ENCODE measurements around the gene DAP. TPM values are rescaled to one million over a fixed set of nuclear protein-coding genes. Genes with fewer than 3 reads are reported as not detected.

The DAP gene
- total and polyA plus RNA-seq, 2 of the 13 experiments (the other 11 are each of a cell fraction or from before 2014, with no cell fraction given), result 22.0 to 57.5 TPM

GRCh38 chr5:10760096-10760920, 726 bp downstream of the DAP start (continued):
- TF ChIP-seq TRAFD1 (CRISPR knock-in tag; IDR thresholded peaks at IDR 0.05; ENCODE audit: borderline replicate concordance) (no peak), RCOR2 (CRISPR knock-in tag; IDR thresholded peaks at IDR 0.05) (no peak), ZNF205 (CRISPR knock-in tag; IDR thresholded peaks at IDR 0.05) (no peak), KLF15 (CRISPR knock-in tag; IDR thresholded peaks at IDR 0.05; ENCODE audit: borderline replicate concordance) (no peak), ZSCAN9 (CRISPR knock-in tag; IDR thresholded peaks at IDR 0.05; ENCODE audit: borderline replicate concordance) (0 out of 2 replicates have a peak, but pooled peaks have one; percentile 70), ZNF224 (CRISPR knock-in tag; IDR thresholded peaks at IDR 0.05) (no peak), DR1 (CRISPR knock-in tag; IDR thresholded peaks at IDR 0.05) (no peak), ELK4 (CRISPR knock-in tag; IDR thresholded peaks at IDR 0.05; ENCODE audit: borderline replicate concordance) (no peak), ZNF296 (CRISPR knock-in tag; conservative IDR thresholded peaks at IDR 0.05) (no peak), IKZF5 (CRISPR knock-in tag; IDR thresholded peaks at IDR 0.05) (no peak), TAF15 (IDR thresholded peaks at IDR 0.05; ENCODE audit: low read depth, low read length, poor library complexity, severe bottlenecking) (no peak), ZBTB7B (CRISPR knock-in tag; IDR thresholded peaks at IDR 0.05) (no peak), SOX5 (CRISPR knock-in tag; IDR thresholded peaks at IDR 0.05; ENCODE audit: borderline replicate concordance) (peak; percentile 31; the same call in 1 of the 2 replicates), NKX3-1 (CRISPR knock-in tag; IDR thresholded peaks at IDR 0.05) (no peak), POLR2AphosphoS5 (IDR thresholded peaks at IDR 0.05; ENCODE audit: low read depth, low read length) (peak; percentile 71), DMAP1 (CRISPR knock-in tag; IDR thresholded peaks at IDR 0.05) (peak; percentile 80), NRL (CRISPR knock-in tag; IDR thresholded peaks at IDR 0.05; ENCODE audit: borderline replicate concordance) (no peak), ZNF281 (CRISPR knock-in tag; IDR thresholded peaks at IDR 0.05; ENCODE audit: borderline replicate concordance) (0 out of 2 replicates have a peak, but pooled peaks have one; percentile 21), ZBTB20 (CRISPR knock-in tag; IDR thresholded peaks at IDR 0.05; ENCODE audit: borderline replicate concordance, low read depth) (peak; percentile 71; the same call in 1 of the 2 replicates), YEATS2 (CRISPR knock-in tag; IDR thresholded peaks at IDR 0.05; ENCODE audit: borderline replicate concordance) (no peak; the same call in 1 of the 2 replicates), ZNF180 (CRISPR knock-in tag; IDR thresholded peaks at IDR 0.05; ENCODE audit: borderline replicate concordance, low read depth) (no peak)

Data from HepG2 (cell line).